T-helper 1 cell (primary cell): ENCODE measurements around the gene PDGFD.
A peak's percentile ranks its signal among the peaks of the same experiment; 100 is the strongest.

Experiments used
- DNase-seq, 5 donors: peaks; one replicate each; pipeline ENCODE4 v3.0.0-alpha.2; 2012 to 2020
- total RNA-seq, 4 donors: gene quantifications; one replicate each; lab custom pipeline; 2026; lab: John Stamatoyannopoulos, UW

Gene PDGFD
- total RNA-seq = 0 to 0.46 (median 0.10) reads per million in 4 donors

GRCh38 chr11:104164028-104164520 is at the start of gene PDGFD:
Gene PDGFD, minus strand, starts transcription at chr11:104164147.
- DNase-seq = peak in 1 of 5 donors; percentile 20

- no peak for DNase-seq
Observed at GRCh38 chr11:104206936-104207335, 43.0 kb upstream of the PDGFD start.

- DNase-seq = no peak
Observed at GRCh38 chr11:104205838-104206237, 41.9 kb upstream of the PDGFD start.

GRCh38 chr11:104200688-104201087 is 36.7 kb upstream of the PDGFD start:
- DNase-seq = no peak

- DNase-seq = no peak
Observed at GRCh38 chr11:104199053-104199452, 35.1 kb upstream of the PDGFD start.

GRCh38 chr11:104198576-104198975 is 34.6 kb upstream of the PDGFD start:
- no peak for DNase-seq

GRCh38 chr11:104191124-104191523 is 27.2 kb upstream of the PDGFD start:
- DNase-seq = no peak

GRCh38 chr11:104183593-104183992 is 19.6 kb upstream of the PDGFD start:
- DNase-seq = no peak

- no peak for DNase-seq
Observed at GRCh38 chr11:104175769-104176168, 11.8 kb upstream of the PDGFD start.

- DNase-seq = no peak
Observed at GRCh38 chr11:104169091-104169490, 5.1 kb upstream of the PDGFD start.

- no peak for DNase-seq
Observed at GRCh38 chr11:104165014-104165413, 1.1 kb upstream of the PDGFD start.

- no peak for DNase-seq
Observed at GRCh38 chr11:104163100-104164027, 583 bp downstream of the PDGFD start.

- DNase-seq = no peak
Observed at GRCh38 chr11:104161751-104162450, 2.0 kb downstream of the PDGFD start.

- DNase-seq = no peak
Observed at GRCh38 chr11:104159356-104159755, 4.6 kb downstream of the PDGFD start.

- no peak for DNase-seq
Observed at GRCh38 chr11:104155375-104155774, 8.6 kb downstream of the PDGFD start.

GRCh38 chr11:104154296-104154695 is 9.7 kb downstream of the PDGFD start:
- no peak for DNase-seq

GRCh38 chr11:104152941-104153505 is 10.9 kb downstream of the PDGFD start:
- DNase-seq = no peak

- no peak for DNase-seq
Observed at GRCh38 chr11:104151404-104152204, 12.3 kb downstream of the PDGFD start.

- no peak for DNase-seq
Observed at GRCh38 chr11:104148706-104149105, 15.2 kb downstream of the PDGFD start.

GRCh38 chr11:104148074-104148473 is 15.9 kb downstream of the PDGFD start:
- DNase-seq = no peak

GRCh38 chr11:104146943-104147342 is 17.0 kb downstream of the PDGFD start:
- DNase-seq = no peak

- DNase-seq = no peak
Observed at GRCh38 chr11:104146421-104146820, 17.5 kb downstream of the PDGFD start.
